ENCODE results near the gene GAGE12J.
"Not testable (repeated sequence)": the region's sequence is repeated elsewhere in the genome, so short reads cannot be mapped to it uniquely, and the experiment has no call there.

The GAGE12J gene

GRCh38 chrX:49321737-49322136, at the start of gene GAGE12J:
Gene GAGE12J, plus strand, starts transcription at chrX:49322037. Its CDS starts 1,157 bp downstream, at chrX:49323194.
- not testable (repeated sequence) for DNase-seq (ENCODE audit: low read depth in 2 of 2)

- DNase-seq (ENCODE audit: low read depth in 2 of 2): no peak
Observed at GRCh38 chrX:49272421-49272820, 49.4 kb upstream of the GAGE12J start.

- peak in 1 of 2 donors; percentile 19 for DNase-seq (ENCODE audit: low read depth in 2 of 2)
Observed at GRCh38 chrX:49273181-49273727, 48.6 kb upstream of the GAGE12J start.

- DNase-seq (ENCODE audit: low read depth in 2 of 2): no peak
Observed at GRCh38 chrX:49276207-49276606, 45.6 kb upstream of the GAGE12J start.

- DNase-seq (ENCODE audit: low read depth in 2 of 2): no peak
Observed at GRCh38 chrX:49276671-49277534, 44.9 kb upstream of the GAGE12J start.

- no peak for DNase-seq (ENCODE audit: low read depth in 2 of 2)
Observed at GRCh38 chrX:49277535-49277830, 44.4 kb upstream of the GAGE12J start.

- DNase-seq (ENCODE audit: low read depth in 2 of 2): no peak
Observed at GRCh38 chrX:49278081-49278480, 43.8 kb upstream of the GAGE12J start.

- DNase-seq (ENCODE audit: low read depth in 2 of 2): no peak
Observed at GRCh38 chrX:49282647-49283011, 39.2 kb upstream of the GAGE12J start.

- no peak for DNase-seq (ENCODE audit: low read depth in 2 of 2)
Observed at GRCh38 chrX:49284212-49284611, 37.6 kb upstream of the GAGE12J start.

GRCh38 chrX:49286136-49286535, 35.7 kb upstream of the GAGE12J start:
- no peak for DNase-seq (ENCODE audit: low read depth in 2 of 2)

GRCh38 chrX:49286581-49286980, 35.3 kb upstream of the GAGE12J start:
- DNase-seq (ENCODE audit: low read depth in 2 of 2): no peak

GRCh38 chrX:49287665-49288064, 34.2 kb upstream of the GAGE12J start:
- DNase-seq (ENCODE audit: low read depth in 2 of 2): no peak

- DNase-seq (ENCODE audit: low read depth in 2 of 2): no peak
Observed at GRCh38 chrX:49290215-49290614, 31.6 kb upstream of the GAGE12J start.

GRCh38 chrX:49291615-49292337, 30.1 kb upstream of the GAGE12J start:
- no peak for DNase-seq (ENCODE audit: low read depth in 2 of 2)

- DNase-seq (ENCODE audit: low read depth in 2 of 2): no peak
Observed at GRCh38 chrX:49292400-49293362, 29.2 kb upstream of the GAGE12J start.

GRCh38 chrX:49299293-49299692, 22.5 kb upstream of the GAGE12J start:
- not testable (repeated sequence) for DNase-seq (ENCODE audit: low read depth in 2 of 2)

- DNase-seq (ENCODE audit: low read depth in 2 of 2): no peak
Observed at GRCh38 chrX:49300703-49301102, 21.1 kb upstream of the GAGE12J start.

- no peak for DNase-seq (ENCODE audit: low read depth in 2 of 2)
Observed at GRCh38 chrX:49303346-49303745, 18.5 kb upstream of the GAGE12J start, which contains the start of gene GAGE10. Gene GAGE10, plus strand, starts transcription at chrX:49303646. Its CDS starts 1,214 bp downstream, at chrX:49304860.

- DNase-seq (ENCODE audit: low read depth in 2 of 2): not testable (repeated sequence)
Observed at GRCh38 chrX:49307775-49308174, 14.1 kb upstream of the GAGE12J start.

- DNase-seq (ENCODE audit: low read depth in 2 of 2): no peak
Observed at GRCh38 chrX:49308604-49309269, 13.1 kb upstream of the GAGE12J start.

- no peak for DNase-seq (ENCODE audit: low read depth in 2 of 2)
Observed at GRCh38 chrX:49309401-49309981, 12.3 kb upstream of the GAGE12J start.

Measured in stimulated activated CD8-positive, alpha-beta memory T cell treated with anti-CD3 and anti-CD28 coated beads, Interleukin-15, amount 100 ng/mL, for 4 hours (primary cell).